Ecto neural progenitor cell (in vitro differentiated cells): ENCODE measurements around the gene ACSS3.
A peak's percentile ranks its signal among the peaks of the same experiment; 100 is the strongest.

Experiments used
- DNase-seq: peaks from one replicate; pipeline ENCODE4 v3.0.0-alpha.2; 2018; ENCODE audit warnings: low spot score

The ACSS3 gene

DNA sequence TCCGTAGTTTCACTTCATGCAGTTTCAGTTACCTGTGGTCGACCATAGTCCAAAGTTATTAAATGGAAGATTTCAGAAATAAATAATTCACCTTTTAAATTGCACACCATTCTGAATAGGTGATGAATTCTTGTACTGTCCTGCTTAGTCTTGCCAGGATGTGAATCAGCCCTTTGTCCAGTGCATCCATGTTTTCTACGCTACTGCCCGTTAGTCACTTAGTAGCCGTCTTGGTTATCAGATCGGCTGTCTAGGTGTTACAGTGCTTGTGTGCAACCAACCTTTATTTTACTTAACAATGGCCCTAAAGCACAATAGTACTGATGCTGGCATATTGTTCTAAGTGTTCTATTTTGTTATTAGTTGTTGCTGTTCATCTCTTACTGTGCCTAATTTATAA is 146.7 kb downstream of the ACSS3 start:
- no peak for DNase-seq

DNA sequence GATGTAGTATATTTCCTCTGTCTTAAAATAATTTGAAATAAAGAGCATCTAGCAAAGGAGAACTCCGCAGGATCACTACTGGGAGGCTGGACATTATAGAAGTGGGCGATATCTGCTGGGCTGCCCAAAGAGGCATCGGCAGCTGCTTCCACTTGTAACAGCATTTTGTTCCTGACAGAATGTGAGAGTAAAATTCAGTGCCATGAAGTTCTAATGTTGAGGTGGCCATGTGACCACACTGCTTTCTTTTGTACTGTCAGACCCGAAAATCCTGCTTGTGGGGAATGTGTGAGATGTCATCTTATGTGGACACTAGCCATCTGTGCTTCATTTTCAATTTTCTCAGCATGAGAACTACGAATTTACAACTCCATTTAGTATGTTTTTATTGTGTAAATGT is 151.9 kb downstream of the ACSS3 start:
- DNase-seq, result no peak

DNA sequence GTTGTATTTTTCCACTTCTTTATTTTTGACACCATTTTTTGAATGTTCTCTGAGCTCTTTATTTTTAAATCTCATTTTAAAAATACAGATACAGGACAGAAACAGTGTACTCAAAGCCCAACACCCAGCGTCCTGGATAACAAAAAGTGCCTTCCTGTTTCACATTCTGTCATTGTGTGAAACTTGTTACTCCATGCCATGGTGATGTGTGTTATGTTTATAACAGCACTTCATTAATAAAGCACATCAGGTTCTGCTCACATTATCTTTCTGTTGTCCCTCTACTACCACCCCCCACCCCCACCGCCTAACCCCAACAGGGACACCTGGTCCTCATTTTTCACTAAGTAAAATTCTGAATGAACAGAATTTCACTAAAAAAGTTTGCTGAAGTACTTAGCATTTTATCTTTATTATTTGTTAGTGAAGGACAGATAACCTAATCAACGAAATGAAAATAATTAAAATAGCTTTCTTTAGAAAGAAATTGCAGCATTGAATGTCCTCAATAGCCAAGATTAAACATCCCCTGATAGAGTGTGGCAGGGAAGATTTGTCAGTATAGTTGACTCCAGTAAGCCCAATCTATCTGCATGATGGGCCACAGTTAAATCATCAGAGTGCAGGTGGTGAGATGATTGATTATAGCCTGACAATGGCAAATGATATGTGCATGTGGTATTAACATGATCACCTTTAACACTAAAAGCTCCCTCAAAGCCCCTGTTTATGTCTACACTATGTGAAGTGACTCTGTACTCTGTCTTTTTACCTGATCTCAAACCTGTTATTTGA is 153.9 kb downstream of the ACSS3 start:
- no peak for DNase-seq

DNA sequence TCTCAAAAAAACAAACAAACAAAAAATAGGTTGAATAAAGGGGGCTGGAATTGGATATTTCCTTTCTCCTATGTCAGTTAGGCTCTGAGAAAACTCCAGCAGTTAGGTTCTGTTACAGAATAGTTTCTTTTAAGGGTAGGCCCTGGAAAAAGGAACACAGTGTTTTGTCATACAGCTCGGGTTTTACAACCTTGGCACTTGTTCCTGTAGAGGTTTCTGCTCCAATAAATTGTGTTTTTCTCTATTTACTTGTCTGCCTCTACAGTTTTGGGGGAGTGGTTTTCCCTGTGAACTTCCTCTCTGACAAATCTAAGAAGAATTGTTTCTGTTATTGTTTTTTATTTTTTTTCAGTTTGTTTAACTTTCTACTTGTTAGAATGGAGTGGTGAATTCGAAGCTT is 167.6 kb downstream of the ACSS3 start:
- DNase-seq, result no peak

DNA sequence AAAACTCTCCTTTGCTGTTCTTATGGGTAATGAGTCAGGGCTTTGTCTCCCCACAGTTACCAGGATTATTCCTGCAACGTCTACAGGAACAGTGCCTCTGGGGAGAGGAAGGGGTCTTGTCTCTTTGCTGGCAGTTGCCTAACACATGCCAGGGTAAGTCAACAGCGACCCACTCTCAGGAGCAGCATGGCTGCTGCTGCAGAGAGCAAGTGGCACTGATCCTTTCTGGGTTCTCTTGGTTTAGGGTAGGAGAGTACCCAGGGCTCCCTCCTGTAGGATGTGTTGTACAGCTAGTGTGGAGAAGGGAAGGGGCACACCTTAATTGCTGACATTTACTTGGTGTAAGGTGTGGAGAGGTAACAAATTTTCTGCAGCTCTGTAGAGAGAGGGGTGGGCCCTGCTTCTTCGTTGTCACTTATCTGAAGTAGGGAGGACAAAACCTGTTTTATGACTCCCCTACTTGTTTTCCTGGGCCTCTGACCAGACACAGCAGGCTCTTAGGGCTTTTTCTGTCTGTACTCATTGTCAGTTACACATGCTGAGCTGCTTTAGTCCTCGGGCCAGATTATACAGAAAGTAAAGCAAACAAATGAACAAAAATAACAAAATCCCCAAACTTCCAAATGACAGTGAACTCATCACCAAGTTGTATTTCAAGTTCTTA is 168.2 kb downstream of the ACSS3 start:
- DNase-seq, result peak; percentile 51

DNA sequence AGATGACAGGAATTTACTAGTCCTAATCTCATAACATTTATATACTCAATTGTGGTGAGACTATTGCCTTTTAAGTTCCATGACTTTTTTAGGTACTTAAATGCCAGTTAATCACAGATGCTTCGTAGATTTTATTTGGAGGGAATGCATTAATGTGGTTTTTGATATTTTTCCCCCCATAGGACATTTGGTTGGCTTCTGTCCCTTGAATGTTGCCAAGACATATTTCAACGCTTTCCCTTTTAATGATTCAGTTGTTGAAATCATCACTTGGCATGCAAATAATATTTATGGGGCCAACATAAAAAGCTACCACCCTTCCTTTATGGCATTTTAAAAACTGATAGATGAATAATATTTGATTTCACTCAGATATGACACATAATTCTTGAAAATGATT is 172.1 kb downstream of the ACSS3 start:
- no peak for DNase-seq

DNA sequence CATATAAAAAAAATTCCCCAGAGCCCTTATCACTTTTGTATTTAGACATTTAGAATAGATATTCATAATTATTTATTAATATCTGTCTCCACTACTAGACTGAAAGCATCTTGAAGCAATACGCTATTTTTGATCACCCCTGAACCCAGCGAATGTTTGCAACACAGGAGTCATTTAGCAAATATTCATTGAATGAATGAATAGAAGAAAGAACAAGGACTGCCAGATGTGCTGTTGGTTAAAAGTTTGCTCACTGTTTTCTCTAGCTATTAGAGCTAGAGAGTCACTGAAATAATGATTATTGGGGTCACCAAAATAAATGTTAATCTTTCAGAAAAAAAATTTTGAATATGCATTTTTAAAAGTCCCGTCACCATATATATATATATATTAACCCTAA is 174.3 kb downstream of the ACSS3 start:
- no peak for DNase-seq

DNA sequence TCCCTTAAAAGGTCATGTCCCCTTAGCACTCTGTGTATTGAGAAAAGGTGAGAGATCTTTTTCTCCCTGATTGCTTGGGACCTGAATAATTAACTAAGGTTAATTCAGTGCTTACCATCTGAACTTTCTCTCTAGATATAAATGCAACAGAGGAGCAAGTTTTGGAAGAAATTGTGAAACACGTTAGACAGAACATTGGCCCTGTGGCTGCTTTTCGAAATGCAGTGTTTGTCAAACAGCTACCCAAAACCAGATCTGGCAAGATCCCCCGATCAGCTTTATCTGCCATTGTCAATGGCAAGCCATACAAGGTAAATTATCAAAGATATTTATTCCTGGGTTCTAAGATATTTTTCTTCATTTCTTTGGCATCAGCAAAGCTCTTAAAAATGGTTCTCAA is 175.5 kb downstream of the ACSS3 start:
- DNase-seq, result no peak

DNA sequence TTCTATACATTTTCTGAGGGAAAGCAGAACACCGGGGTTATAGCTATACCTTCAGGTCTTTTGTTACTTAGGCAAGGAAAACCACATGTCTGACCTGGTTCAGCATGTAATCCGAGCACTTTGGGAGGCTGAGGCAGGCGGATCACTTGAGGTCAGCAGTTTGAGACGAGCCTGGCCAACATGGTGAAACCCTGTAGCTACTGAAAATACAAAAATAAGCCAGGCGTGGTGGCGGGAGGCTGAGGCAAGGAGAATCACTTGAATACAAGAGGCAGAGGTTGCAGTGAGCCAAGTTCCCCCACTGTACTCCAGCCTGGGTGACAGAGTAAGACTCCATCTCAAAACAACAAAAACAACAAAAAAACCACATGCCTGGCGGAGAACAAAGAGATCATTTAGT is 177.6 kb downstream of the ACSS3 start:
- no peak for DNase-seq

DNA sequence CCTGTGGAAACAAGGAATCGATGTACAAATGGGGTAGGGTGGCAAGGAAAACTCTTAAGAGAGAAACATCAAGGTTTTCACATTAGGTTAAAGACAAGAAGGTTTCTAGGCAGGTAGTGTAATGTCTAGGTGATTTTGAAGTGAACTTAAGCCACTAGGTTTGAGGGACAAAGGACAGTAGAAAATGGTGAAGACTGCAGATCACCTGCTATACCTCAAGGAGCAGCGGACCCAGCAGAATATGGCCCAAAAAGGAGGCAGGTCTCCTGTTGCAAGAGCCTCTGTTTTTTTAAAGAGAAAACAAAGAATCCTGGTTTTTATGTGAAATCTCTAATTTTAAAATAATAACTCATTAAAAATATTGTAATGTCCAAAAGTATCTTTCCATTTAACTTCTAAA is 178.1 kb downstream of the ACSS3 start:
- DNase-seq, result no peak

DNA sequence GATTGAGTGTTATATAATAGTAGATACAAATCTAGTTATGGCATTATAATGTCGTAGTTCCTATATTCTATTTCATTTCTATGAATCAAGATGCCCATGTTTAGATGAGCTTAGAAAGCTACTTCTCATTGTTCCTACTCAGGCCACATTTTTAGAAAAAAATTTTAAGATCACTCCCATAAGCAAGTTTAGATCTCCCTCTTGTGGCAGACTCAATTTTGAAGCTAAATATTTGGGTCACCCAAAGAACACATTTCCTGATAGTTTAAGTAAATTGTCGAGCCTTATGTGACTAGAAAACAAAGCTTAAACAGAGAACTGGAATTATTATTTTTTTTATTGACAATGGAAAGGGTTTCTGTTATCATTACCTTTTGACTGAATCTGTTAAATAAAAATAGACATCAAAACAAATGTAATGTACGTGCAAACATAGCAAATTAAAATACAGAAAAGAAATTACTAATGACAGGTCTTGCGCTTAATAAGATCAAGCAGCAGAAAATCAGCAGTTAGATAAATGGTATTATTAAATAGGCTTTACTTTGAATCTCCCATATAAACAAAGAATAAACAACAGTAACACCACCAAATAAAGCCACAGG is 180.2 kb downstream of the ACSS3 start:
- no peak for DNase-seq

DNA sequence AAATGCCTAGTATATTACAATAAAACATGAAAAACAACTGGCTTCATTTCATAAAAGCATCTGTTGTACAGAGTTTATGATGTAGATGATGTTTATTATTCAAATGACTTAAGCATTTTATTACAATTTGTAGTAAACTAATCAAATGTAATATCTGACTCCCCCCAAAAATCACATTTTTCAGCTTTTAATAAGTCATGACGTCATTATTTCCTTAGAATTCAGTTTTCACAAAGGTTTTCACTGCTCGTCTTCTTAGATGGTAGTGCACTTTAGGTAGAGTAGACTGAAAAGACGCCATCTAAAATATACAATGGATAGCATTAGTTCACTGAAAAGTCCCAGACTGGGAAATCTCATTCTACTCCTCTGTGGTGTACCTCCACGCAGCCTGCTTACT is 181.5 kb downstream of the ACSS3 start:
- DNase-seq, result no peak

DNA sequence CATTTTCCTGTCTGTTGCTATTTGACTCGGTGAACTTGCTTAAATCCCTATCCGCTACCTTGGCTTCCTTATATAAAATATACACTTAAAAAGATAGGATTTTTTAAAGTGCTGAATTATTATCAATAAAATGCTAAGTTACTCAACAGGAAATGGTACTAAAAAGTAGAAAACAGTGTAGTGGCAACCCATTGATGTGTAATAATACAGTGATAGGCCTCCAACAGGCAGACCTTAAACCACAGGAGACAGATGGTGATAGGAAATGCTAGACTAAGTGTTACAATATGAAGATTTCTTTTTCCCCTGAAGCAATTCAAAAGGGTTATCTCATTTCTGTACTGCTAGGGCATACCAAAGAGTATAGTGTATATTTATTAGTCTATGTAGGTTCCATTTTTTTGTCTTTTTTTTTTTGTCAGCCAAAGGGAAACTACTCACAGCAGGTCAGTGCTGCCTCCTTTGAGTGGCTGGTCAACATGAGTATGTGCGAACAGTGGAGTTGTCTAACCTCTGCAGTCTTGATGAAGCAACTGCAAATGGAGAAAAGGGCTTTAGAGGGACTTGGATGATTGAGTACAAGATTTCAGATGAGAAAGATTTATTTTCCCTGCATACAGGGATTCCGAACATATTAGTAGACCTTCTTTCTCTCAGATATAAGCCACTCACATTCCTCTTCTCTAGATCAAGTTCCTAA is 183.8 kb downstream of the ACSS3 start:
- no peak for DNase-seq

DNA sequence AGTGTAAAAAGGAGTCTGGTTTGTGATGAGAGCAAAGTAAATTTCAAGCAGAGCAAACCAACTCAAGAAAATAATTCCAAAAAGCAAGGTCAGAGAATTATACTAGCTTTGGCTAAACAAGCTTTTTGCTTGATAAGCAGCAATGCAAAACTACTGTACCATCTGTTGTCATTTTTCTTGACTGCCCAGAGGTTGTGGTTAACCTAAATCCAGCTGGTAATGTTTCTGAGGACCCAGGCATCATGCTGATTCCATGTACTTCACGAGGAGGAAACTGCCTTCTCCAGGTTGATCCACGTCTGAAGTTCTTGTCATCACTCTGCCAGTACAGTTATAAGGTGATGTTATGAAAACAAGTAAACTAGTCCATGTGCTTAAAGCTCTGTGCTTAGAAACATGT is 185.2 kb downstream of the ACSS3 start:
- DNase-seq, result no peak

DNA sequence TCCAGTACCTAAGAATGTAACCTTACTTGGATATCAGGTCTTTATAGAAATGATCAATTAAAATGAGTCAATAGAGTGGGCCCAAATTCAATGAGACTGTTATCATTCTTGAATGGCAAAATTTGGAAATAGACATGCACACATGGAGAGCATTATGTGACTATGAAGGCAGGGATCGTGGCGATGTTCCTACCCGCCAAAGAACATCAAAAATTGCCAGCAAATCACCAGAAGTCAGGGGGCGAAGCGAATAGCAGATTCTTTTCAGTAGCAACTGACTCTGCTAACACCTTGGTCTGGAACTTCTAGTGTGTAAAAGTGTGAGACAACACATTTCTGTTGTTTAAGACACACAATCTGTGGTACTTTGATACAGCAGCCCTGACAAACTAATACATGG is 192.5 kb downstream of the ACSS3 start:
- no peak for DNase-seq

DNA sequence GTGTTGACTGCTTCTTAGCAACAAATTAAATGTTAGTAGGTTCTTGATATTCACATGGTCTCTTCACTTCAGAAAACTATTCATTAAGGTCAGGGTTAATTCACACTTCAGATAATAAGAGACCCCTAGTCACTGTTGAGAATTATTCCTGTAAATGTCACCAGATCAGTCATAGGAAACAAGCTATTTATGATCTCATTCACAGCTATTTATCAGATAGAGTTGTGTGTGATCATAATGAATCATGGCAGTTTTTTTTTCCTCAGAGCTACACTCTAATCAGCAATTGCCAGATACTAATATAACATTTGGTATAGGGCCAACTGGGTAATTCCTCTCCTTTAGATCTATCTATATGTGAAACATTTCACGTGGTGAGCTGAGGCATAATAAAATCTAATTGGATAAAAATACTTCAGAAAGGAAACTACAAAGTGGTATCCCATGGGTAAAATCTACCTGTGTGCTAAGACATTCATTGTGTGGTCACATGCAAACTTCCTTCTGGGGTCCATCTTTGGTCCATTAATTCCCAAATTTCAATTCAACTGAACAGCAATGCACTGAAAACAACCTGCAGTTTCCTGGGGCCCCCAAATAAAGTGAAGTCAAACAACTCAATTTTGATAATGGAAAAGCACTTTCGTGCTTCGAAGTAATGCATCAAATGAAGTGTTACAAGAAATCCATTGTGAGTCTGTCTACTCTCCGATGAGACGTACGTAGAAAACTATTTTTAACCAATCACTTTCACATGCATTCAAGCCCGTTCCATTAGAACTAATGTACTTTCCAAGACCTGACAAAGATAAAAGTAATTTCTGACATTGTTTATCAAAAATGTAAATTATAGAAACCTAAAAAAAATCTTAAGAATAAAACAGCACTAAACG is 197.0 kb downstream of the ACSS3 start:
- DNase-seq, result no peak

DNA sequence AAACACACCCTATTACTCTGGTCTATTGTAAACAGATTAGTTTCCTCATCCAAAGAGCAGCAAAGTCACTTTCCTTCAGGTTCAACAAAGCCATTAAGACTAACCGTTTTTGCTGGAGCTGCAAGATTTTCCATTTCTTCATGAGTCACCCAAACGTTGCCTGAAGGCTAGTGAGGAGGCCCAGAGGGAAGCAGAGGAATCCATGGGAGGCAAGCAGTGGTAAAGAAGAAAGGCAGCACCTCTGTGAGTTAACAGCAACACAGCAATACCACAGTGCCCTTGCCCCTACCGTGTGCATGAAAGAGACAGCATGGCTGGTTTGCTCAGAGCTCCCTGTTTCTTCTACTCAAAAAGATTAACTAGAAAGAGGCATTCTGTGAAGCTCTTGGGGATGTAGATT is 206.3 kb downstream of the ACSS3 start:
- no peak for DNase-seq

DNA sequence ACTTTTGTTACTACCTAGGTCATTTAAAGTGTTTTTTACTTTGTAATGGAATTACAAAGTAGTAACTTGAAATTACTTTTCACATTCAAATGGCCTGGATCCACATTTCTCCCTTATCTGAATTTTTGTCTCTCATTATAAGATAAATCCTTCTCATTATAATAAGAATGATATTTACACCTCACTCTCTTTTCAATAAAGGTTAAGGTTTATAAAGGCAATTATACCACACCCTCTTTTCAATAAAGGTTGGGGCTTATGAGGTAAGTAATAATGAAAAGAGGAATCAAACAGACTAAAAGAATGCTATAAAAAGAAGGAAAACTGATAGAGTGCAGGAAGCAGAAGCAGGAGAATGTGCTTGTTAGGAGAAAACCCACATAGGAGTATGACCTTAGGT is 210.8 kb downstream of the ACSS3 start:
- DNase-seq, result no peak

DNA sequence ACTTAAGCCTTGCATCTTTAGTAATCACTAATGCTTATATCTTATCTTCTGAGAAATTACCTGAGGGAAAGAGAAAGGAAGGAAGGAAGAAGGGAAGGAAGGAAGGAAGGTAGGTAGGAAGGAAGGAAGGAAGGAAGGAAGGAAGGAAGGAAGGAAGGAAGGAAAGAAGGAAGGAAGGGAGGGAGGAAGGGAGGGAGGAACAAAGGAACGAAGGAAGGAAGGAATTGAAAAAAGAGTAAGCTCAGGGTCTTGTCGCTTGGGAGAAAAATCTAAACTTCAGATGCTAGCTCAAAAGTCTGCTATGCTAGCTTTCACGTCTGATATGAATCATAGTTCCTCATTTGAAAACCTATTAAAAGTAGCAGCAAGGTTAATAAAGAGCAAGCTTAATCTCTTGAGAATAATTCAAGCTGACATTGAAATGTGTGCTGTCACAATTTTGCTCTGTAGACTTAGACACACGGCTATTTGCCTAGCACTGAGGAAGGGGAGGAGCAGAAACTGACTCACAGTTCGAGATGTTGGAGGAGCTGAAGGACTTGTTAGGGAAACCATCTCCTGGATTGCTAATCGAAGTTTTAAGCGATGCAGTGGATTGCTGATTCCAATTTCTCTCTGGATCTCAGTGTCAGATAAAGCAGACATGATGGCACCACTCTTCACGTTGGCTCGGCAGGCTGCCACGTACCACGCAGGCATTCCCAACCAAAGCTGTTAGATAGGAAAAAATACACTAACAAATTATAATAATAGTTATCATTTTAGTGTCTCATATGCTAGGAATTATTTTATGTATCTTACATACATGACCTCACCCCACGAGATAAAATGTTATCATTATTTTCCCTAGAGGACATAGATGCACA is 216.7 kb downstream of the ACSS3 start:
- DNase-seq, result no peak

DNA sequence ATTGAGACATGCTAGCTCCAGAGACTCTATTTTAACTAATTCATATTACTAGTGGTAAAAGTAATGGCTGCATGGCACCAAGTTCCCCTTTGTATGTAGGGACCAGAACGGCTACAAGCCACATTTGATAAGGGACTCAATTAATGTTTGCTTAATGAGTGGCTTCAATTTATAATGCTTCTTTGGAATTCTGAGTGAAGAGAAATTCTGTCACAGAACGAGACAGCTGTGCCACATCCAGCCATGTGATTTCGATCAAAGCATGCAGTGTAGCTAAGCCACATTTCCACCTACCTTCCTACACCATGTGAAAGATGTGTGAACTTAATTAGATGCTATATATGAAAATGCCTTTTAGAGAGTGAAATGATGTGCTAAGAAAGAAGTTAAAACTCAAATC is 217.4 kb downstream of the ACSS3 start:
- no peak for DNase-seq
